OCI-LY7 (cell line): ENCODE results near the gene MTERF4. TPM values are rescaled to one million over a fixed set of nuclear protein-coding genes. Genes with fewer than 3 reads are reported as not detected.

Experiments used
- BruUV-seq: library from RNA; stranded (reverse); fragments of 400-500 nt; replicated peaks from 2 replicates; lab custom pipeline; 2021; lab: Mats Ljungman, UMichigan
- CTCF ChIA-PET: fragments of 300-600 bp; sonication (Branson Sonifier 250); formaldehyde crosslinking; loops from one replicate; lab custom pipeline; 2022; ENCODE audit warnings: antibody characterized with exemption; ENCODE audit not compliant: unreplicated experiment; lab: Charles Lee
- POLR2A ChIA-PET: fragments of 300-600 bp; sonication (Branson Sonifier 250); formaldehyde crosslinking; loops from one replicate; lab custom pipeline; 2022; ENCODE audit warnings: antibody characterized with exemption; lab: Charles Lee
- DNase-seq: peaks from one replicate; pipeline ENCODE4 v3.0.0-alpha.2; 2015; ENCODE audit warnings: low spot score
- H2AFZ ChIP-seq: fragments of 200-600 bp; sonication (generic), shearing (Covaris generic); 2 replicates; pipeline ENCODE4 v1.6.1; 2014; ENCODE audit warnings: mild to moderate bottlenecking, antibody characterized with exemption, low read length, moderate library complexity
- H3K27ac ChIP-seq: fragments of 200-600 bp; sonication (generic); 2 replicates; pipeline ENCODE4 v1.5.1; 2014; ENCODE audit warnings: mixed run types, low read depth, mild to moderate bottlenecking, moderate library complexity, low read length, inconsistent platforms; ENCODE audit not compliant: poor library complexity, severe bottlenecking
- H3K36me3 ChIP-seq: fragments of 200-600 bp; sonication (generic); 2 replicates; pipeline ENCODE4 v1.6.1; 2014; ENCODE audit warnings: mild to moderate bottlenecking, antibody characterized with exemption, low read length, moderate library complexity, mixed read lengths; ENCODE audit not compliant: insufficient read depth
- H3K4me1 ChIP-seq: fragments of 200-600 bp; sonication (generic); 2 replicates; pipeline ENCODE4 v1.5.1; 2014; ENCODE audit warnings: mild to moderate bottlenecking, low read length; ENCODE audit not compliant: insufficient read depth, poor library complexity, severe bottlenecking
- H3K4me2 ChIP-seq: fragments of 200-600 bp; sonication (generic); 2 replicates; pipeline ENCODE4 v1.6.1; 2014; ENCODE audit warnings: mild to moderate bottlenecking, low read length
- H3K4me3 ChIP-seq: fragments of 200-600 bp; sonication (generic); 2 replicates; pipeline ENCODE4 v1.5.1; 2014; ENCODE audit warnings: mild to moderate bottlenecking, low read depth, low read length; ENCODE audit not compliant: poor library complexity, severe bottlenecking
- H3K79me2 ChIP-seq: fragments of 200-600 bp; sonication (generic); 2 replicates; pipeline ENCODE4 v1.6.1; 2016; ENCODE audit warnings: low read depth, mild to moderate bottlenecking, low read length, moderate library complexity, mixed read lengths; ENCODE audit not compliant: insufficient read depth
- H3K9me2 ChIP-seq: fragments of 200-600 bp; sonication (generic); 2 replicates; pipeline ENCODE4 v1.6.1; 2016; ENCODE audit warnings: mild to moderate bottlenecking, low read length, mixed read lengths; ENCODE audit not compliant: insufficient read depth
- H3K9me3 ChIP-seq: fragments of 200-600 bp; sonication (generic); 2 replicates; pipeline ENCODE4 v1.6.1; 2014; ENCODE audit warnings: mild to moderate bottlenecking, mixed run types, low read length, mixed read lengths
- H4K20me1 ChIP-seq: fragments of 200-600 bp; sonication (generic); 2 replicates; pipeline ENCODE4 v1.6.1; 2014; ENCODE audit warnings: mild to moderate bottlenecking, antibody characterized with exemption, low read length, moderate library complexity, mixed read lengths; ENCODE audit not compliant: insufficient read depth
- CTCF ChIP-seq: fragments of 200-600 bp; sonication (generic); conservative IDR thresholded peaks from 2 replicates; pipeline ENCODE4 v1.5.1; 2014; ENCODE audit warnings: mild to moderate bottlenecking, antibody characterized with exemption, low read length, moderate library complexity, mixed read lengths
- EZH2phosphoT487 ChIP-seq: fragments of 200-600 bp; sonication (generic); IDR thresholded peaks from 2 replicates; pipeline ENCODE4 v1.6.1; 2018; ENCODE audit warnings: low read depth, borderline replicate concordance, mild to moderate bottlenecking, mixed run types, antibody characterized with exemption, low read length, moderate library complexity, mixed read lengths
- intact Hi-C: fragments of 100-400 bp; cut with micrococcal nuclease; formaldehyde crosslinking; loops from one replicate; pipeline ENCODE4 v1.10.0; 2022; ENCODE audit not compliant: unreplicated experiment
- total RNA-seq, 2 experiments: library from RNA; depleted of rRNA in 1 of 2; stranded (reverse); fragments of >200 nt in 1 of 2; shearing (Covaris generic) in 1 of 2; gene quantifications; 2 replicates each; pipeline ENCODE4 v1.2.3, GENCODE V29; 2014 to 2022

Gene MTERF4
- total RNA-seq, 2 experiments from 2014 or later = 48.2 to 58.9 TPM

- TF ChIP-seq EZH2phosphoT487 (no peak), CTCF (no peak)
- Histone ChIP-seq H3K4me2 (no peak overlapping the region), H3K79me2 (no peaks in the 10 kb centered on the region), H3K9me2 (no peaks in the 10 kb centered on the region), H2AFZ (no peak overlapping the region), H3K4me1 (no peaks in the 10 kb centered on the region), H3K36me3 (peaks cover 72% of the 10 kb centered on the region), H3K27ac (no peak overlapping the region), H4K20me1 (no peaks in the 10 kb centered on the region), H3K9me3 (no peaks in the 10 kb centered on the region), H3K4me3 (no peak overlapping the region)
- BruUV-seq = no TSS peak
- POLR2A ChIA-PET = interaction anchor here (0.6 kb wide), 1 partner anchor 559 kb away, joined by 4 read pairs; no protein-coding TSS in a partner anchor
- intact Hi-C loops = loop anchor here (10.0 kb wide), 1 partner anchor 745 kb away; no protein-coding TSS in a partner anchor
- CTCF ChIA-PET = no interaction called here
- DNase-seq = no peak
Observed at GRCh38 chr2:241139531-241140444, 37.7 kb upstream of the MTERF4 start.

GRCh38 chr2:241138471-241138870 lies 36.4 kb upstream of the MTERF4 start:
- Histone ChIP-seq H3K9me3 (no peaks in the 10 kb centered on the region), H3K36me3 (peaks cover 69% of the 10 kb centered on the region), H2AFZ (no peak overlapping the region), H3K4me2 (no peak overlapping the region), H3K4me3 (no peak overlapping the region), H3K4me1 (no peaks in the 10 kb centered on the region), H3K79me2 (no peaks in the 10 kb centered on the region), H4K20me1 (no peaks in the 10 kb centered on the region), H3K9me2 (no peaks in the 10 kb centered on the region), H3K27ac (no peak overlapping the region)
- CTCF ChIA-PET = no interaction called here
- no TSS peak for BruUV-seq
- TF ChIP-seq CTCF (no peak), EZH2phosphoT487 (no peak)
- POLR2A ChIA-PET = no interaction called here
- intact Hi-C loops = no loop called here
- DNase-seq = no peak
